GM20431 (cell line): ENCODE measurements around the gene CABP7.

ENCODE experiments used
- in situ Hi-C: fragments of 300-500 bp; cut with MseI, MboI; formaldehyde crosslinking; loops from one replicate; pipeline ENCODE4 v1.15.0; 2020; ENCODE audit warnings: low sequenced_read_pairs; ENCODE audit not compliant: unreplicated experiment

Gene CABP7

GRCh38 chr22:29718949-29719898 is 579 bp upstream of the CABP7 start:
- in situ Hi-C loops = no loop called here

- in situ Hi-C loops = no loop called here
Measured at GRCh38 chr22:29720811-29721323, 1.1 kb downstream of the CABP7 start.

- in situ Hi-C loops = no loop called here
Measured at GRCh38 chr22:29722151-29722550, 2.3 kb downstream of the CABP7 start.

GRCh38 chr22:29722587-29722986 is 2.8 kb downstream of the CABP7 start:
- in situ Hi-C loops = no loop called here

GRCh38 chr22:29723766-29724165 is 4.0 kb downstream of the CABP7 start:
- in situ Hi-C loops = no loop called here

- in situ Hi-C loops = no loop called here
Measured at GRCh38 chr22:29724843-29725242, 5.0 kb downstream of the CABP7 start.

GRCh38 chr22:29726106-29726505 is 6.3 kb downstream of the CABP7 start:
- in situ Hi-C loops = no loop called here

GRCh38 chr22:29726512-29727130 is 6.8 kb downstream of the CABP7 start:
- in situ Hi-C loops = no loop called here

- in situ Hi-C loops = no loop called here
Measured at GRCh38 chr22:29727131-29727523, 7.3 kb downstream of the CABP7 start.

- in situ Hi-C loops = no loop called here
Measured at GRCh38 chr22:29729161-29729560, 9.4 kb downstream of the CABP7 start.

- in situ Hi-C loops = no loop called here
Measured at GRCh38 chr22:29731058-29731850, 11.5 kb downstream of the CABP7 start.

GRCh38 chr22:29732883-29733282 is 13.1 kb downstream of the CABP7 start:
- in situ Hi-C loops = no loop called here

- in situ Hi-C loops = no loop called here
Measured at GRCh38 chr22:29733362-29734201, 13.8 kb downstream of the CABP7 start.

GRCh38 chr22:29734406-29734805 is 14.6 kb downstream of the CABP7 start:
- in situ Hi-C loops = no loop called here

- in situ Hi-C loops = no loop called here
Measured at GRCh38 chr22:29734838-29735237, 15.0 kb downstream of the CABP7 start.

GRCh38 chr22:29735416-29735815 is 15.6 kb downstream of the CABP7 start:
- in situ Hi-C loops = no loop called here

GRCh38 chr22:29737251-29738117 is 17.7 kb downstream of the CABP7 start:
- in situ Hi-C loops = no loop called here

- in situ Hi-C loops = no loop called here
Measured at GRCh38 chr22:29738118-29738815, 18.5 kb downstream of the CABP7 start.
